Central memory CD8-positive, alpha-beta T cell (primary cell): ENCODE data around the gene ANKLE2.
"Not testable (repeated sequence)": the region's sequence is repeated elsewhere in the genome, so short reads cannot be mapped to it uniquely, and the experiment has no call there.

ENCODE experiments used
- ATAC-seq: fragments of 150-1000 bp; cut with Tn5 transposase; replicated peaks from 2 replicates; pipeline ENCODE4 v1.10.0; 2022; ENCODE audit warnings: mild to moderate bottlenecking, moderate FRiP score, moderate number of reproducible peaks; ENCODE audit not compliant: poor library complexity, severe bottlenecking; ENCODE audit errors: extremely low read depth
- DNase-seq, 2 donors: peaks; one replicate each; pipeline ENCODE4 v3.0.0; 2021; ENCODE audit warnings: low spot score in 2 of 2
- H3K27ac Mint-ChIP-seq: one replicate; pipeline ENCODE4 v1.8.0; 2022; ENCODE audit warnings: low read depth, mild to moderate bottlenecking, moderate library complexity, mixed read lengths
- H3K27me3 Mint-ChIP-seq: one replicate; pipeline ENCODE4 v1.8.0; 2022; ENCODE audit warnings: mixed read lengths
- H3K36me3 Mint-ChIP-seq: one replicate; pipeline ENCODE4 v1.8.0; 2022; ENCODE audit warnings: mild to moderate bottlenecking, moderate library complexity, mixed read lengths; ENCODE audit not compliant: insufficient read depth
- H3K4me1 Mint-ChIP-seq: one replicate; pipeline ENCODE4 v1.8.0; 2022; ENCODE audit warnings: mixed read lengths
- H3K4me3 Mint-ChIP-seq: one replicate; pipeline ENCODE4 v1.8.0; 2022; ENCODE audit warnings: mild to moderate bottlenecking, moderate library complexity, mixed read lengths
- H3K9me3 Mint-ChIP-seq: one replicate; pipeline ENCODE4 v1.8.0; 2022; ENCODE audit warnings: mixed read lengths

The ANKLE2 gene

GRCh38 chr12:132774646-132775275 is 13.1 kb upstream of the ANKLE2 start:
- peaks cover 11% of the 10 kb centered on the region for H3K4me1 Mint-ChIP-seq
- no peak overlapping the region for H3K4me3 Mint-ChIP-seq
- DNase-seq (no peak), ATAC-seq (no peak)
- H3K27ac Mint-ChIP-seq = no peak overlapping the region
- no peaks in the 10 kb centered on the region for H3K27me3 Mint-ChIP-seq
- H3K9me3 Mint-ChIP-seq = no peaks in the 10 kb centered on the region
- H3K36me3 Mint-ChIP-seq = peaks cover 38% of the 10 kb centered on the region

DNA sequence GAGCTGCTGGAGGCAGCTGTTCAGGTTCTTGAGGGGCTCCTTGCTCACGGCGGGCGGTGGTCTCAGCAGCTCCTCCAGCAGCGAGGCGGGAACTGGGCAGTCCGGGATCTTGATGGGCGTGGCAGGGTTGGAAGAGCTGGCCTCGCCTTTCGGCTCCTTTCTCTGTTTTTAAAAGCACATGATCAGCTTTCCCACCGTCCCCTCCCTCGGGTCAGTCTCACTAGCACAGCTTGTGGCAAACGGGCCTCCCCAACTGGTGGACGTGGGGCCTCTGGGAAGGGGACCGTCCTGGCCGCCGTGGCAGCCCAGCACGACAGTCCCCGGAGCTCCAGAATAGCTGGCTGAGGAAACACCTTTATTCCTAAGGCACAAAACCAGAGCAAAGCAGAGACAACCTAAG is 12.5 kb upstream of the ANKLE2 start:
- Mint-ChIP-seq H3K4me1 (peaks cover 11% of the 10 kb centered on the region), H3K27ac (no peak overlapping the region), H3K4me3 (no peak overlapping the region)

DNA sequence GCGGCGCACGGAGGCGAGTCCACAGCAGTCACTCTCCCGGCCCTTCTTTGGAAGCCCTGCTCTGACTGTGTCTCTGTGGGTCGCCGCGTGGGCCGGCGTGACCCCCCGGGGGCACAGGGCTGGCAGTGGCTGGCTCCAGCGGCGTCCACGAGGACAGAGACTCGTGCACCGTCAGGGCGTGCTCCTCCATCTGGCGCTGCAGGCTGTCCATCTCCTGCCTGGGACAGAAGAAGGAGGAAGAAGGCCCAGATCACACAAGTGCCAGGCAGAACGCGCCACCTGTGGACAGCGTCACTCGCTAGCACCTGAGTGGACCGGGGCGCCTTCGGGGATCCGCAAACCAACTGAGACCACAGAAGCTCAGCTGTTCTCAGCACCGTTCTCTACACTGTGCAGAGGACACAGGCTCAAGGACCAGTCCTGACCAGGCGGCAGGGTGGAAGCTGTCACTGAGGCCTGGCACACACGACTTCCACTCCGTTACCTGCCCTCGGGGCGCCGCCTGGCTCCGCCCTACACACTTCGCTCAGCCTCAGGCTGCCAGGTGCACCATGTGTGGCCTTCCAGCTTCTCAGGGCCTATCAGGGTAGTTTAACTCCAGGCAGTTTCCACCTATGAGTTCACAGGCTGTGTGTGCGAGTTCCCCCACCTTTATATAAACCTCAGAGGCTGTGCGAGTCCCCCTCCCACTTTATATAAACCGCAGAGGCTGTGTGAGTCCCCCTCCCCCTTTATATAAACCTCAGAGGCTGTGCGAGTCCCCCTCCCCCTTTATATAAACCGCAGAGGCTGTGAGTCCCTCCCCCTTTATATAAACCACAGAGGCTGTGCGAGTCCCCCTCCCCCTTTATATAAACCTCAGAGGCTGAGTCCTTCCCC is 11.7 kb upstream of the ANKLE2 start:
- H3K27ac Mint-ChIP-seq = no peak overlapping the region
- H3K9me3 Mint-ChIP-seq = no peaks in the 10 kb centered on the region
- no peaks in the 10 kb centered on the region for H3K27me3 Mint-ChIP-seq
- H3K4me3 Mint-ChIP-seq = no peak overlapping the region
- no peak for ATAC-seq
- no peak for DNase-seq
- peaks cover 32% of the 10 kb centered on the region for H3K36me3 Mint-ChIP-seq
- H3K4me1 Mint-ChIP-seq = peaks cover 14% of the 10 kb centered on the region

More for the DNA sequence above, 12.5 kb upstream of the ANKLE2 start:
- Mint-ChIP-seq H3K27me3 (no peaks in the 10 kb centered on the region), H3K36me3 (peaks cover 34% of the 10 kb centered on the region), H3K9me3 (no peaks in the 10 kb centered on the region)
- no peak for ATAC-seq
- DNase-seq = no peak

DNA sequence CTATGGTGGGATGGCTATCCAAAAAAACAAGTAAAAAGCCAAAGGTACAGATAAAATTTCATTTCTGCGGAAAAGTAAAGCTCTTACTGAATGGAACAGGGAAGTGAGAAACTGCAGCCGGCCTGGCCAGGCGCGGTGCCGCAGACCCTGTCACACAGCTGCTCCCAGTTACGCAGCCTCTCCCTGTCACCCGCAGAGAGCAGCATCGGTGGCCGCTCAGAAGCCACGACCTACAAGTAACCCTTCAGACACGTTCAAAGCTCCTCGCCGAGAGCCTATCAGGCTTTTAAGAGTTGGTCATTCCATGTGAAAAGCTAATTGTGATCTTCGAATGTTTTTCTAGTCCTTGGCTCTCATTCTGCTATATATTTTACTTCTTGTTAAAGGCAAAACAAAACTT is 11.0 kb upstream of the ANKLE2 start:
- Mint-ChIP-seq H3K36me3 (peaks cover 28% of the 10 kb centered on the region), H3K4me1 (peaks cover 20% of the 10 kb centered on the region), H3K27me3 (no peaks in the 10 kb centered on the region), H3K9me3 (no peaks in the 10 kb centered on the region), H3K27ac (no peak overlapping the region), H3K4me3 (no peak overlapping the region)
- ATAC-seq (no peak), DNase-seq (no peak)

- H3K27ac Mint-ChIP-seq = no peak overlapping the region
- H3K36me3 Mint-ChIP-seq = peaks cover 23% of the 10 kb centered on the region
- peaks cover 23% of the 10 kb centered on the region for H3K4me1 Mint-ChIP-seq
- DNase-seq (no peak), ATAC-seq (peak; percentile 61)
- no peaks in the 10 kb centered on the region for H3K9me3 Mint-ChIP-seq
- no peaks in the 10 kb centered on the region for H3K27me3 Mint-ChIP-seq
- no peak overlapping the region for H3K4me3 Mint-ChIP-seq
Observed at GRCh38 chr12:132771126-132771838, 9.7 kb upstream of the ANKLE2 start.

DNA sequence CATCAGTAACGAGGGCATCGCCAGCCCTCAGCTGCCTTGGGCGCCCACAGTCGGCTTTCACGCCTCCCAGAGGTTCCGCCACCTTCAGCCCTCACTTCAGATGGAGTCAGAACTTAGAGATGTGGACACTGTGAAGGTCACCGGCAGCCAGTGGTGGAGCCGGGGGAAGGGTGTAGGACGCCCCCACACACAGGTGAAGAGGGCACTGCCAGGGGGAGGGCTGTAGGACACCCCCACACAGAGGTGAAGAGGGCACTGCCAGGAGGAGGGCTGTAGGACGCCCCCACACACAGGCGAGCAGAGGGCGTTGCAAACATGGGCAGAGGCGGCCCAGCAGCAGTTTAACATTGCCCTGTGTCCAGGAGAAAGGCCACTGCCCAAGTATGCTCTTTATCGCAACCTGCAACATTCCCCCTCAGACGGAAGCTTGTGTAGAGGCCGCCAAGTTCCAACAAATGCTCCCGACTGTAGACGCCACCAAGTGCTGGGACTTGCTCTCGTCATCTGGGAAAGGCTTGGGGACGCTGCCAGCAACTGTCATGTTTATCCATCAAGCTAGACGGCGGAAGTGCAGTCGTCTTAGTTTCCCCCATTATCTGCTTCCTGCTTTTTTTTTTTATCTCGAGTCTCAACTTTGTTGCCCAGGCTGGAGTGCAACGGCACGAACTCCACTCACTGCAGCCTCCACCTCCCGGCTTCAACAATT is 4.9 kb upstream of the ANKLE2 start:
- no peak for DNase-seq
- Mint-ChIP-seq H3K27ac (no peak overlapping the region), H3K4me3 (no peak overlapping the region), H3K9me3 (no peaks in the 10 kb centered on the region), H3K4me1 (peaks cover 17% of the 10 kb centered on the region), H3K36me3 (peaks cover 5% of the 10 kb centered on the region), H3K27me3 (no peaks in the 10 kb centered on the region)
- no peak for ATAC-seq

GRCh38 chr12:132765361-132765760 is 3.7 kb upstream of the ANKLE2 start:
- no peak for DNase-seq
- Mint-ChIP-seq H3K36me3 (peaks cover 12% of the 10 kb centered on the region), H3K4me1 (peaks cover 22% of the 10 kb centered on the region), H3K9me3 (no peaks in the 10 kb centered on the region), H3K27me3 (no peaks in the 10 kb centered on the region), H3K27ac (no peak overlapping the region), H3K4me3 (no peak overlapping the region)
- no peak for ATAC-seq

DNA sequence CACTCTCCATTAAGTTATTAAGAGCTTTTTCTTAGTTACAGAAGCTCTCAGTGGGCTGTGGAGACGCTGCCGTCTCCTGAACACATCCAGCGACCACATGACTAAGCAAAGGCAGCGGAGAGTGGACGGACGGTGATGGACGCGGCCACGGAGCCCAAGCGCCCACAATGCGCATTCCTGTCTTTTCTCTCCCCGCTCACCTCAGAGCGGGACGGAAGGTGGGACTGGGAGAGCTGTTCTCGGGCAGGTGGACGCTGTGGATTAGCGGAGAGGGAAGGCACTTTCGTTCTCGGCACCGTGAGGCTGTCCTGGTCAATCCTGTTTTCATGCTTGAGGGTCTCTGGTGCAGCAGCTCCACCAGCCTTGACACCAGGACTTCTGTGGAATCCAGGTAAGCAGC is 2.6 kb upstream of the ANKLE2 start:
- Mint-ChIP-seq H3K9me3 (no peaks in the 10 kb centered on the region), H3K27ac (no peak overlapping the region), H3K4me1 (peaks cover 26% of the 10 kb centered on the region), H3K27me3 (no peaks in the 10 kb centered on the region), H3K36me3 (peaks cover 12% of the 10 kb centered on the region), H3K4me3 (no peak overlapping the region)
- ATAC-seq (no peak), DNase-seq (no peak)

DNA sequence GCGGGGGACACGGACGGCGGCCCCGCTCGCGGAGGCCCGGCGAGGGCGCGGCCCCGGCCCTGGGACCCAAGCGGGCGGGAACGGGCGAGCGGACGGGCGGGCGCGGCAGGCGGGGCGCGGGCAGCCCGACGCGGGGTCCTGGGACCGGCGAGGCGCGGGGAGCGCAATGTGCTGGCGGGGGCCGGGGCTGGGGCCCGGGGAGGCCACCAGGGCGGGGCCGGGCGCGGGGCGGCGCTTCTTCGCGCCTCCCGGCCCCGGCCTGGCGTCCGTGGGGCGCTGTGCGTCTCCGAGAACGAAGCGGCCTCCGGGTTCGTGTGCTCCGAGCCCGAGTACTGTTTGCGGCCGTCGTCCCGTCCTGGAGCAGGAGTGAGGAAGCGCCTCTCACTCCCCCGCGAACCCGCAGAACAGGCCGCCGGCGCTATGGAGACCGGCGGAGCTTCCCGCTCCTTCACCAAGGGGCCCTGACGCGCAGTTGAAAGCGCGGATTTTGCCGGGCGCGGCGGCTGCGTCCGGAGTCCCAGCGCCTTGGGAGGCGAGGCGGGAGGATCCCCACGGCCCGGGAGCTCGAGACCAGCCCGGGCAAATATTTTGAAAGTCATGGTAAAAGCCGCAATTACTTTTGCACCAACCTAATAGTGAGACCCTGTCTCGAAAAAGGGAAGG is 420 bp upstream of the ANKLE2 start:
- no peaks in the 10 kb centered on the region for H3K9me3 Mint-ChIP-seq
- H3K36me3 Mint-ChIP-seq = peaks cover 22% of the 10 kb centered on the region
- peak overlapping the region; percentile 61 for H3K27ac Mint-ChIP-seq
- peaks cover 14% of the 10 kb centered on the region for H3K4me1 Mint-ChIP-seq
- H3K4me3 Mint-ChIP-seq = peak overlapping the region; percentile 65
- H3K27me3 Mint-ChIP-seq = no peaks in the 10 kb centered on the region
- DNase-seq = peak; percentile 71 to 75
- ATAC-seq = peak; percentile 88

DNA sequence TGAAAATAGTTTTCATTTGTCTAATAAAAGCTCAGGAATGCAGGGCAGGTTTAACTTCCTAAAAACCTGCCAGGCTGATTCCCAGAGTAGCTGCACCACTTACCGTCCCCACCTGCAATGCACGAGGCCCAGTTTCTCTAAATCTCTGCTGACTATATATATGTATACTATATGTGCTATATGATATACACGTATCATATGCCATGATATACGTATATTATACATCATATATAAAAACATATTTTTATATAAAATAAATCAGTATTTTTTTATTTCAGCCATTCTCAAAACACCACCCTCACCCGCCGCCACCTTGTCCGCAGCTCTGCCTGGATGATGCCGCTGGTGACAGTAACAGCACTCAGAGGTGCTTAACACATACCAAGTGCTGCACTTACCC is 2.3 kb downstream of the ANKLE2 start:
- peak overlapping the region; percentile 94 for H3K4me3 Mint-ChIP-seq
- H3K4me1 Mint-ChIP-seq = peaks cover 14% of the 10 kb centered on the region
- ATAC-seq (no peak), DNase-seq (no peak)
- no peaks in the 10 kb centered on the region for H3K27me3 Mint-ChIP-seq
- H3K27ac Mint-ChIP-seq = no peak overlapping the region
- no peaks in the 10 kb centered on the region for H3K9me3 Mint-ChIP-seq
- H3K36me3 Mint-ChIP-seq = peaks cover 34% of the 10 kb centered on the region

GRCh38 chr12:132758825-132759224 is 2.8 kb downstream of the ANKLE2 start:
- not testable (repeated sequence) for H3K4me3 Mint-ChIP-seq, DNase-seq, ATAC-seq, H3K27ac Mint-ChIP-seq, H3K27me3 Mint-ChIP-seq, H3K9me3 Mint-ChIP-seq
- Mint-ChIP-seq H3K4me1 (peaks cover 14% of the 10 kb centered on the region), H3K36me3 (peaks cover 38% of the 10 kb centered on the region)
